A549 (cell line): ENCODE measurements around the gene SPTBN4. TPM values are rescaled to one million over a fixed set of nuclear protein-coding genes. Genes with fewer than 3 reads are reported as not detected.
A peak's percentile ranks its signal among the peaks of the same experiment; 100 is the strongest.

Experiments used
- ATAC-seq, 2 experiments: fragments of 200-7000 bp in 1 of 2; fragments of >200 bp in 1 of 2; cut with Nextera tagmentation in 1 of 2; cut with Tn5 transposase in 1 of 2; 3 replicates each; pipeline versions ENCODE4 v1.8.0 to v1.9.1; 2018 to 2020; ENCODE audit warnings: mild to moderate bottlenecking in 1 of 2, moderate library complexity in 1 of 2
- CTCF ChIA-PET: fragments of 300-600 bp; sonication (Branson Sonifier 250); formaldehyde crosslinking; extraction: SDS; loops from one replicate; lab custom pipeline; 2021; ENCODE audit warnings: antibody characterized with exemption, inconsistent platforms; lab: Yijun Ruan, JAX
- POLR2A ChIA-PET: fragments of 350-600 bp; formaldehyde crosslinking; extraction: SDS; loops from one replicate; lab custom pipeline; 2021; ENCODE audit warnings: antibody characterized with exemption, inconsistent platforms; lab: Yijun Ruan, JAX
- DNase-seq, 2 experiments: peaks; one replicate each; pipeline versions ENCODE4 v3.0.0 to v3.0.0-alpha.2; 2011 to 2016; ENCODE audit warnings: low read depth in 1 of 2, low spot score in 1 of 2
- FAIRE-seq: peaks from 2 replicates; lab custom pipeline; 2011; peaks lifted over from hg19 to GRCh38; lab: Jason Lieb, UNC
- H3K27ac ChIP-seq, 2 experiments: fragments of >200 bp; sonication (Bioruptor Twin); formaldehyde crosslinking; 3 replicates each; pipeline ENCODE4 v1.5.1; 2016 to 2017
- H3K4me1 ChIP-seq: fragments of >200 bp; sonication (Bioruptor Twin); formaldehyde crosslinking; 3 replicates; pipeline ENCODE4 v1.6.1; 2016
- H3K4me2 ChIP-seq: fragments of >200 bp; sonication (Bioruptor Twin); formaldehyde crosslinking; 3 replicates; pipeline ENCODE4 v1.6.1; 2016
- H3K4me3 ChIP-seq: fragments of >200 bp; sonication (Bioruptor Twin); formaldehyde crosslinking; 3 replicates; pipeline ENCODE4 v1.5.1; 2016
- H3K9me3 ChIP-seq: fragments of >200 bp; sonication (Bioruptor Twin); formaldehyde crosslinking; 3 replicates; pipeline ENCODE4 v1.6.1; 2016
- CBX2 ChIP-seq: fragments of 200-600 bp; sonication (generic); IDR thresholded peaks from 2 replicates; pipeline ENCODE4 v1.6.1; 2016; ENCODE audit warnings: low read depth, mild to moderate bottlenecking, borderline replicate concordance
- CEBPB ChIP-seq, 2 experiments: fragments of >200 bp in 1 of 2; sonication (Bioruptor Twin) in 1 of 2; formaldehyde crosslinking in 1 of 2; IDR thresholded peaks; 2 replicates each; pipeline ENCODE4 v1.6.1; 2012 to 2016
- CHD2 ChIP-seq: fragments of 150-350 bp; IDR thresholded peaks from 2 replicates; pipeline ENCODE4 v1.6.1; 2014; ENCODE audit warnings: low read length; ENCODE audit not compliant: partially characterized antibody
- CHD4 ChIP-seq: fragments of 200-600 bp; sonication (generic); IDR thresholded peaks from 2 replicates; pipeline ENCODE4 v1.6.1; 2016; ENCODE audit warnings: antibody characterized with exemption, mild to moderate bottlenecking, borderline replicate concordance
- EHF ChIP-seq: fragments of 250-450 bp; sonication (Bioruptor Pico); IDR thresholded peaks from 2 replicates; pipeline ENCODE4 v1.5.0; 2020; ENCODE audit warnings: mild to moderate bottlenecking
- FOSB ChIP-seq: fragments of 250-450 bp; sonication (Bioruptor Pico); IDR thresholded peaks from 2 replicates; pipeline ENCODE4 v1.5.0; 2020; ENCODE audit warnings: mild to moderate bottlenecking, moderate library complexity
- HOXA7 ChIP-seq: fragments of 250-450 bp; sonication (Bioruptor Pico); IDR thresholded peaks from 2 replicates; pipeline ENCODE4 v1.5.0; 2020; ENCODE audit warnings: mild to moderate bottlenecking, moderate library complexity
- HOXB13 ChIP-seq: fragments of 250-450 bp; sonication (Bioruptor Pico); IDR thresholded peaks from 2 replicates; pipeline ENCODE4 v1.5.0; 2020; ENCODE audit warnings: low read depth, mild to moderate bottlenecking, moderate library complexity
- JUNB ChIP-seq: fragments of >200 bp; sonication (Bioruptor Twin); formaldehyde crosslinking; IDR thresholded peaks from 2 replicates; pipeline ENCODE4 v1.6.1; 2016
- KDM1A ChIP-seq: fragments of 200-600 bp; sonication (generic); IDR thresholded peaks from 2 replicates; pipeline ENCODE4 v1.6.1; 2016; ENCODE audit warnings: low read depth, mild to moderate bottlenecking
- MAFK ChIP-seq: fragments of 450-650 bp; IDR thresholded peaks from 2 replicates; pipeline ENCODE4 v1.6.1; 2014; ENCODE audit not compliant: partially characterized antibody
- MYC ChIP-seq: IDR thresholded peaks from 2 replicates; pipeline ENCODE4 v1.6.1; 2012; ENCODE audit warnings: mild to moderate bottlenecking, inconsistent platforms, low read length, improper control_type of control experiment, borderline replicate concordance
- NFE2L2 ChIP-seq: fragments of 150-350 bp; conservative IDR thresholded peaks from 2 replicates; pipeline ENCODE4 v1.6.1; 2014; ENCODE audit warnings: low read length
- NPAS2 ChIP-seq: fragments of 250-450 bp; sonication (Bioruptor Pico); IDR thresholded peaks from 2 replicates; pipeline ENCODE4 v1.8.0; 2022; ENCODE audit warnings: mild to moderate bottlenecking, moderate library complexity, borderline replicate concordance
- POLR2A ChIP-seq: IDR thresholded peaks from 2 replicates; pipeline ENCODE4 v1.6.1; 2012; ENCODE audit warnings: mild to moderate bottlenecking, low read length
- POLR2AphosphoS2 ChIP-seq: conservative IDR thresholded peaks from 2 replicates; pipeline ENCODE4 v1.6.1; 2012; ENCODE audit warnings: low read length, improper control_type of control experiment, inconsistent platforms
- RAD21 ChIP-seq, 2 experiments: fragments of >200 bp in 1 of 2; sonication (Bioruptor Twin) in 1 of 2; formaldehyde crosslinking in 1 of 2; IDR thresholded peaks in 1 of 2; conservative IDR thresholded peaks in 1 of 2; 2 replicates in 1 of 2; 3 replicates in 1 of 2; pipeline ENCODE4 v1.6.1; 2012 to 2018; ENCODE audit warnings: inconsistent platforms in 1 of 2
- RARB ChIP-seq: fragments of 250-450 bp; sonication (Bioruptor Pico); IDR thresholded peaks from 2 replicates; pipeline ENCODE4 v1.8.0; 2021; ENCODE audit warnings: mild to moderate bottlenecking, moderate library complexity
- RCOR1 ChIP-seq: fragments of 150-350 bp; IDR thresholded peaks from 2 replicates; pipeline ENCODE4 v1.6.1; 2014; ENCODE audit warnings: antibody characterized with exemption, low read length, low read depth
- RNF2 ChIP-seq: fragments of 200-600 bp; sonication (generic); IDR thresholded peaks from 2 replicates; pipeline ENCODE4 v1.6.1; 2016; ENCODE audit warnings: low read depth, mild to moderate bottlenecking, antibody characterized with exemption, moderate library complexity, borderline replicate concordance
- TFCP2L1 ChIP-seq: fragments of 250-450 bp; sonication (Bioruptor Pico); IDR thresholded peaks from 2 replicates; pipeline ENCODE4 v1.5.0; 2021; ENCODE audit warnings: mild to moderate bottlenecking
- TP53 ChIP-seq: fragments of 250-450 bp; sonication (Bioruptor Pico); IDR thresholded peaks from 2 replicates; pipeline ENCODE4 v1.5.0; 2021; ENCODE audit warnings: mild to moderate bottlenecking, moderate library complexity
- ZNF302 ChIP-seq: fragments of 250-450 bp; sonication (Bioruptor Pico); IDR thresholded peaks from 2 replicates; pipeline ENCODE4 v1.9.0; 2021; ENCODE audit warnings: inconsistent platforms, mild to moderate bottlenecking, moderate library complexity
- ZSCAN20 ChIP-seq: fragments of 250-450 bp; sonication (Bioruptor Pico); IDR thresholded peaks from 2 replicates; pipeline ENCODE4 v1.8.0; 2022; ENCODE audit warnings: mild to moderate bottlenecking, moderate library complexity
- WGBS: methylation state at CpG from one replicate; pipeline ENCODE4 v1.1.6; 2017; ENCODE audit errors: missing lambda C conversion rate; 5-methylcytosine and 5-hydroxymethylcytosine counted together
- polyA plus RNA-seq, 4 experiments: library from polyadenylated mRNA; depleted of rRNA in 3 of 4; stranded (reverse); fragments of >200 nt; fragmentation: RNase III in 1 of 4; extraction: RNeasy Plus Mini Kit Qiagen cat#74134 plus additional on column Dnase treatment in 1 of 4; gene quantifications; 2 replicates in 3 of 4; 3 replicates in 1 of 4; pipeline ENCODE4 v1.2.3, GENCODE V29; 2011 to 2017
- TF ChIP-seq, protein P1 (sequence below): fragments of >200 bp; sonication (Bioruptor Twin); formaldehyde crosslinking; IDR thresholded peaks from 3 replicates; pipeline ENCODE4 v1.6.1; 2016
- TF ChIP-seq, protein P2 (sequence below): IDR thresholded peaks from 2 replicates; pipeline ENCODE4 v1.6.1; 2012
- TF ChIP-seq, protein P3 (sequence below): IDR thresholded peaks from 2 replicates; pipeline ENCODE4 v1.6.1; 2012
- TF ChIP-seq, protein P4 (sequence below): fragments of 250-450 bp; sonication (Bioruptor Pico); IDR thresholded peaks from 2 replicates; pipeline ENCODE4 v1.5.0; 2021; ENCODE audit warnings: mild to moderate bottlenecking, moderate library complexity, borderline replicate concordance
- TF ChIP-seq, protein P5 (sequence below): fragments of 450-650 bp; IDR thresholded peaks from 2 replicates; pipeline ENCODE4 v1.6.1; 2014; ENCODE audit warnings: antibody characterized with exemption
- TF ChIP-seq, protein P6 (sequence below): IDR thresholded peaks from 2 replicates; pipeline ENCODE4 v1.6.1; 2012; ENCODE audit warnings: low read depth, borderline replicate concordance

Gene SPTBN4
- polyA plus RNA-seq, 2 of the 4 experiments (the other 2 are of a cell fraction): 1.4 to 2.2 TPM

DNA sequence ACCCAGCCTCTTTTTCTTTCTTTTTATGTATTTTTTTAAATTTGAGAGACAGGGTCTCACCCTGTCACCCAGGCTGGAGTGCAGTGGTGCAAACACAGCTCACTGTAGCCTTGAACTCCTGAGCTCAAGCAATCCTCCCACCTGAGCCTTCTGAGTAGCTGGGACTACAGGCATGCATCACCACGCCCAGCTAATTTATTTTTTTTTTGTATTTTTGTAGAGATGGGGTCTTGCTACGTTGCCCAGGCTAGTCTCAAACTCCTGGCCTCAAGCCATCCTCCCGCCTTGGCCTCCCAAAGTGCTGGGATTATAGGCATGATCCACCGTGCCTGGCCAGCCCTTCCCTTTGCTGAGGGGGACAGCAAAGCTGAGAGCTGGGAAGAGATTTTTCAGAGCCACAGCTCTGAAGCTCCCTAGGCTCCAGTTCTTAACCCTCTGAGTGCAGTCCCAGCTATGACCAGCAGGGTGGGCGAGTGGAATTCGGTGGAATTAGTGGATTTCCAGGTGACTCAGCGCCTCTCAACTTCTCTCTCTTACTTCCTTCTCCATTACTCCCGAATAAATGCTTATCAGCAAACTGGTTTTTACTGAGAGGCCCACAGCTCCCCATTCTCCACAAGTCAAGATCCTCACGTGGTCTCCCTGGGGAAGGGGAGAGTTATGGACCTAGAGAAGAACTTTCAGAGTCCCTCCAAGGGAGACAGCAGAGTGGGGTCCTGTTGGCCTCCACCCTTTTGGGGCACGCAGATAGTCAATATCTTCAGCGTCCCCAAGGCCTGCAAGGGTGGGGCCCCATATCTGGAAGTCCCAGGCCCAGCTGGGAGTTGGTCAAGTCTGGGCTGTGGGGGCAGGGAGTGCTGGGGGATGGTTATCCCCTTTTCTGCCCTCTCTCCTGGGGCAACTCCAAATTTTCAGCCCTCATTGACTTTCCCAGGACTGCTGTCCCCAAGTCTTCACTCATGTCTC is 2.5 kb upstream of the SPTBN4 start (continued):
- TF ChIP-seq, protein P1, sequence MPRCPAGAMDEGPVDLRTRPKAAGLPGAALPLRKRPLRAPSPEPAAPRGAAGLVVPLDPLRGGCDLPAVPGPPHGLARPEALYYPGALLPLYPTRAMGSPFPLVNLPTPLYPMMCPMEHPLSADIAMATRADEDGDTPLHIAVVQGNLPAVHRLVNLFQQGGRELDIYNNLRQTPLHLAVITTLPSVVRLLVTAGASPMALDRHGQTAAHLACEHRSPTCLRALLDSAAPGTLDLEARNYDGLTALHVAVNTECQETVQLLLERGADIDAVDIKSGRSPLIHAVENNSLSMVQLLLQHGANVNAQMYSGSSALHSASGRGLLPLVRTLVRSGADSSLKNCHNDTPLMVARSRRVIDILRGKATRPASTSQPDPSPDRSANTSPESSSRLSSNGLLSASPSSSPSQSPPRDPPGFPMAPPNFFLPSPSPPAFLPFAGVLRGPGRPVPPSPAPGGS: no peak; the same call in 2 of the 3 replicates
- TF ChIP-seq, protein P2, sequence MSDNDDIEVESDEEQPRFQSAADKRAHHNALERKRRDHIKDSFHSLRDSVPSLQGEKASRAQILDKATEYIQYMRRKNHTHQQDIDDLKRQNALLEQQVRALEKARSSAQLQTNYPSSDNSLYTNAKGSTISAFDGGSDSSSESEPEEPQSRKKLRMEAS: peak; percentile 24; the same call in 1 of the 2 replicates
- no peak for TF ChIP-seq FOSB (CRISPR knock-in tag)
- no peak for TF ChIP-seq TP53 (CRISPR knock-in tag)
- TF ChIP-seq, protein P3, sequence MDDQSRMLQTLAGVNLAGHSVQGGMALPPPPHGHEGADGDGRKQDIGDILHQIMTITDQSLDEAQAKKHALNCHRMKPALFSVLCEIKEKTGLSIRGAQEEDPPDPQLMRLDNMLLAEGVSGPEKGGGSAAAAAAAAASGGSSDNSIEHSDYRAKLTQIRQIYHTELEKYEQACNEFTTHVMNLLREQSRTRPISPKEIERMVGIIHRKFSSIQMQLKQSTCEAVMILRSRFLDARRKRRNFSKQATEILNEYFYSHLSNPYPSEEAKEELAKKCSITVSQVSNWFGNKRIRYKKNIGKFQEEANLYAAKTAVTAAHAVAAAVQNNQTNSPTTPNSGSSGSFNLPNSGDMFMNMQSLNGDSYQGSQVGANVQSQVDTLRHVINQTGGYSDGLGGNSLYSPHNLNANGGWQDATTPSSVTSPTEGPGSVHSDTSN: no peak
- TF ChIP-seq MYC: 0 out of 2 replicates have a peak, but pooled peaks have one; percentile 32
- TF ChIP-seq JUNB: no peak
- no peak for TF ChIP-seq RARB (CRISPR knock-in tag)
- TF ChIP-seq TFCP2L1 (CRISPR knock-in tag): no peak
- TF ChIP-seq CHD2: peak; percentile 42
- no peak for TF ChIP-seq RNF2
- 0 out of 2 replicates have a peak, but pooled peaks have one; percentile 25 for TF ChIP-seq HOXA7
- no peak for TF ChIP-seq POLR2A
- TF ChIP-seq CHD4: no peak
- 0 out of 4 replicates have a peak, but pooled peaks of 1 of the 2 experiments have one; percentile 15 for TF ChIP-seq CEBPB (IDR thresholded peaks at IDR 0.05)
- TF ChIP-seq POLR2AphosphoS2: no peak
- TF ChIP-seq EHF (CRISPR knock-in tag): no peak; the same call in 1 of the 2 replicates
- TF ChIP-seq NFE2L2: peak; percentile 77
- no peak for TF ChIP-seq ZNF302 (CRISPR knock-in tag)
- TF ChIP-seq MAFK: peak; percentile 99
- no peak for TF ChIP-seq HOXB13 (CRISPR knock-in tag)
- TF ChIP-seq CBX2: no peak
- TF ChIP-seq, protein P4, sequence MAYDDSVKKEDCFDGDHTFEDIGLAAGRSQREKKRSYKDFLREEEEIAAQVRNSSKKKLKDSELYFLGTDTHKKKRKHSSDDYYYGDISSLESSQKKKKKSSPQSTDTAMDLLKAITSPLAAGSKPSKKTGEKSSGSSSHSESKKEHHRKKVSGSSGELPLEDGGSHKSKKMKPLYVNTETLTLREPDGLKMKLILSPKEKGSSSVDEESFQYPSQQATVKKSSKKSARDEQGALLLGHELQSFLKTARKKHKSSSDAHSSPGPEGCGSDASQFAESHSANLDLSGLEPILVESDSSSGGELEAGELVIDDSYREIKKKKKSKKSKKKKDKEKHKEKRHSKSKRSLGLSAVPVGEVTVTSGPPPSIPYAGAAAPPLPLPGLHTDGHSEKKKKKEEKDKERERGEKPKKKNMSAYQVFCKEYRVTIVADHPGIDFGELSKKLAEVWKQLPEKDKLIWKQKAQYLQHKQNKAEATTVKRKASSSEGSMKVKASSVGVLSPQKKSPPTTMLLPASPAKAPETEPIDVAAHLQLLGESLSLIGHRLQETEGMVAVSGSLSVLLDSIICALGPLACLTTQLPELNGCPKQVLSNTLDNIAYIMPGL (CRISPR knock-in tag): no peak

DNA sequence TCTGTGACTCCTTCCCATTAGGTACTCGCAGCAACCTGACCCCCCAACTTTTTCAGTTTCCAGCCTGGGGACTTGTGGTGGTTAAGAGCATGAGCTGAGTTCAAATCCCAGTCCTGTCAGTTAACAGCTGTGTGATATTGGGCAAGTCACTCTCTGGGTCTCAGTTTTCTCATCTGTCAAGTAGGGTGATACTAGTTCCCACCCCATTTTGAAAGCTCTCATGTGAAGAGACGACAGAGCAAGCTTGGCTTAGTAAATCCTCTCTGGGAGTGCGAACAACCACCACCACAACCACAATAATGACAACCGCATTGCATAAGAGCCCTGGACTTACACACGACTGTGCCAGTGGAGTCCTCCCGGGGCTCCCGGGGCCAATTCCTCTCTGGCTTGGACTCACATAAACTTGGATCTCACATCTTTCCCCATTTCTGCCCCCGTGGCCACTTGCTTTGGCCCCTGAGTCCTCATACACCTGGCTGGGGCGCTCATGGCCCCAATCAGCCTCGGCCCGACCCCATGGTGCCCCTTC is 1.7 kb upstream of the SPTBN4 start:
- no peak for FAIRE-seq
- Histone ChIP-seq H3K4me2 (peak overlapping the region; percentile 88), H3K4me3 (peak overlapping the region; percentile 62), H3K9me3 (no peaks in the 10 kb centered on the region), H3K27ac (peak overlapping the region; percentile 86 to 89), H3K4me1 (peaks cover 38% of the 10 kb centered on the region)
- peak in 1 of 2 experiments; percentile 81 for DNase-seq
- POLR2A ChIA-PET: interaction anchor here (0.8 to 5.3 kb wide), 28 partner anchors 12 to 1778 kb away, joined by 3 to 68 read pairs (median 8); partner anchors contain the start of genes C19orf47, GSK3A, ITPKC and PLD3
- peak; percentile 27 for ATAC-seq
- CTCF ChIA-PET: interaction anchor here (0.6 to 46.6 kb wide), 54 partner anchors 10 to 326 kb away, joined by 3 to 950 read pairs (median 12); partner anchors contain the start of genes LTBP4, PRX and SERTAD1
- 2% methylated on average over 11 of the region's 11 CpGs for WGBS
- TF ChIP-seq, protein P5, sequence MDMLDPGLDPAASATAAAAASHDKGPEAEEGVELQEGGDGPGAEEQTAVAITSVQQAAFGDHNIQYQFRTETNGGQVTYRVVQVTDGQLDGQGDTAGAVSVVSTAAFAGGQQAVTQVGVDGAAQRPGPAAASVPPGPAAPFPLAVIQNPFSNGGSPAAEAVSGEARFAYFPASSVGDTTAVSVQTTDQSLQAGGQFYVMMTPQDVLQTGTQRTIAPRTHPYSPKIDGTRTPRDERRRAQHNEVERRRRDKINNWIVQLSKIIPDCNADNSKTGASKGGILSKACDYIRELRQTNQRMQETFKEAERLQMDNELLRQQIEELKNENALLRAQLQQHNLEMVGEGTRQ: no peak
- TF ChIP-seq POLR2AphosphoS2 (no peak), KDM1A (peak; percentile 99), RCOR1 (peak; percentile 84; the same call in 1 of the 2 replicates), NPAS2 (CRISPR knock-in tag) (no peak), ZSCAN20 (CRISPR knock-in tag) (no peak), TP53 (CRISPR knock-in tag) (peak; percentile 71; the same call in 1 of the 2 replicates), RAD21 (conservative IDR thresholded peaks at IDR 0.05 in 1 of 2, IDR thresholded peaks at IDR 0.05 in 1 of 2) (no peak)
- TF ChIP-seq, protein P6, sequence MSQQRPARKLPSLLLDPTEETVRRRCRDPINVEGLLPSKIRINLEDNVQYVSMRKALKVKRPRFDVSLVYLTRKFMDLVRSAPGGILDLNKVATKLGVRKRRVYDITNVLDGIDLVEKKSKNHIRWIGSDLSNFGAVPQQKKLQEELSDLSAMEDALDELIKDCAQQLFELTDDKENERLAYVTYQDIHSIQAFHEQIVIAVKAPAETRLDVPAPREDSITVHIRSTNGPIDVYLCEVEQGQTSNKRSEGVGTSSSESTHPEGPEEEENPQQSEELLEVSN: no peak
- TF ChIP-seq, protein P3: 0 out of 2 replicates have a peak, but pooled peaks have one; percentile 28
